ENCODE results near the gene FXR1. TPM values are rescaled to one million over a fixed set of nuclear protein-coding genes. Genes with fewer than 3 reads are reported as not detected.
"Not testable (repeated sequence)": the region's sequence is repeated elsewhere in the genome, so short reads cannot be mapped to it uniquely, and the experiment has no call there.

FXR1 gene
- polyA plus RNA-seq, 4 donors, result 174 to 261 (median 213) TPM

DNA sequence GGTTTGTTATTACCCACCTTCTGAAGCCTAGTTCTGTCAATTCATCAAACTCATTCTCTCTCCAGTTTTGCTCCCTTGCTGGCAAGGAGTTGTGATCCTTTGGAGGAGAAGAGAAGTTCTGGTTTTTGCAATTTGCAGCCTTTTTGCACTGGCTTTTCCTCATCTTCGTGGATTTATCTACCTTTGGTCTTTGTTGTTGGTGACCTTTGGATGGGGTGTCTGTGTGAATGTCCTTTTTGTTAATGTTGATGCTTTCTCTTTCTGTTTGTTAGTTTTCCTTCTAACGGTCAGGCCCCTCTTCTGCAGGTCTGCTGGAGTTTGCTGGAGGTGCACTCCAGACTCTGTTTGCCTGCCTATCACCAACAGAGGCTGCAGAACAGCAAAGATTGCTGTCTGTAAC, 91.0 kb downstream of the FXR1 start:
- not testable (repeated sequence) for DNase-seq (ENCODE audit: low read depth in 4 of 4, low spot score in 2 of 4)

DNA sequence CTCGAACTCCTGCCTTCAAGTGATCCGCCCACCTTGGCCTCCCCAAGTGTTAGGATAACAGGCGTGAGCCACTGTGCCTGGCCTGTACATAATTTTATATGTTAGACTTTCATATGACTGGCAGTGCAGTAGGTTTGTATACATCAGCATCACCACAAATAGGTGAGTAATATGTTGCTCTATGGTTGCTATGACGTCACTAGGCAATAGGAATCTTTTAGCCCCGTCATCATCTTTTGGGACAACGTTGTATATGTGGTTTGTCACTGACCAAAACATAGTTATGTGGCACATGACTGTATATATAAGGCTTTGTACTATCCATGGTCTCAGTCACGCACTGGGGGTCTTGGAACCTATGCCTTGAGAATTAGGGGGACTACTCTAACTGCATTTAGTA, 94.1 kb downstream of the FXR1 start:
- DNase-seq (ENCODE audit: low read depth in 4 of 4, low spot score in 2 of 4), result no peak

DNA sequence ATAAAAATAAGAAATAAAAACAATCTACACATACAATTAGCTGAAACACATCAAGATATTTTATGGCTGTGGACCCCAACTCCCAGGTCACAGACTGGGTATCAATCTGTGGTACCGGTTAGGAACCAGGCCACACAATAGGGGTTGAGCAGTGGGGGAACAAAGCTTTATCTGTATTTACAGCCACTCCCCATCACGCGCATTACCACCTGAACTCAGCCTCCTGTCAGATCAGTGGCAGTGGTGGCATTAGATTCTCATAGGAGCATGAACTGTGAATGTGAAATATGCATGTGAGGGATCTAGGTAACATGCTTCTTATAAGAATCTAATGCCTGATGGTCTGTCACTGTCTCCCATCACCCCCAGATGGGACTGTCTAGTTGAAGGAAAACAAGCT, 94.8 kb downstream of the FXR1 start:
- DNase-seq (ENCODE audit: low read depth in 4 of 4, low spot score in 2 of 4), result no peak

DNA sequence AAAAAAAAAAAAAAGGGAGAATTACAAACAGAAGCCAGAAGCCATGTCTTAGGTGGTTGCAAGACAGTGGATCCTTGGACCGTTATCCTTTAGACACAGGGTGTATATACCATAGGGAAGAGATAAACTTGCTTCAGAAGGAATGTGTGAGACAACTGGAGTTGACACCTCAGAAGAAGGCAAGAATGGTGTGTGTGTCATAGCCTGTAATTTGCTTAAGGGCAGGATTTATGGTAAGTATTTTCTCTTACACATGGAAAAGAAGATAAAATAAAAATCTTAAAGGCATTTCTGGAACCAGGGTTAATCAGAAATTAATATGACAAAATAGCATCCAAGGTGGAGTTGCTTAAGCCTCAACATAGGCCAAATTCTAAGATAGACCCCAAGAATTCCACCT, 96.3 kb downstream of the FXR1 start:
- no peak for DNase-seq (ENCODE audit: low read depth in 4 of 4, low spot score in 2 of 4)

DNA sequence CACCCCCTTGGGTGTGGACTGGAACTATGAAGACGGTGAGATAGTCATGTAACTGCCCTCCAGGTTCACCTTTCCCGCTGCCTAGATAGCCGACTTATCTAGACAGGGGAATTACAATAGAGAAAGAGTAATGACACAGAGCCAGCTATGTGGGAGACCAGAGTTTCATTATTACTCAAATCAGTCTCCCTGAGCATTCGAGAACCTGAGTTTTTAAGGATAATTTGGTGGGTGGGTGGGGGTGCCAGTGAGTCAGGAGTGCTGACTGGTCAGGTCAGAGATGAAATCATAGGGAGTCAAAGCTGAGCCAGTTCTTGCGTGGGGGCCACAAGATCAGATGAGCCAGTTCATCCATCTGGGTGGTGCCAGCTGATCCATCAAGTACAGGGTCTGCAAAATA, 96.8 kb downstream of the FXR1 start:
- no peak for DNase-seq (ENCODE audit: low read depth in 4 of 4, low spot score in 2 of 4)

DNA sequence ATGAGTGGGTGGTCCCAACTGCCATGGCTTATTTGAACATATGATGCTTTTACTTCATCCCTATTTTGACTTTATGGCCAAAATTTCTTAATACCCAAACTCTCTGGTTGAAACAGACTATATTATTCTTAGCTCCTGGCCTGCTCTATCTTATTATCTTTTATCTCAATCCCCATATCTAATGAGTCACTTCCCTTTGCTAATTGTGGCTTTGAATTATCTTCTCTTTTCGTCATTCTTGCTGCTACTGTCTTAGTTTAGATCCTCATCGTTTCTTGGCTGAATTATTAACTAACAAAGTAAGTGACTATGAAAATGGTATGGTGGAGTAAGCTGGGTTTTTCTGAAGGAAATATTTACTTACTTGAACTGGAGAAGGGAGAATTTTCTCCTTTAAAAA, 105.2 kb downstream of the FXR1 start:
- no peak for DNase-seq (ENCODE audit: low read depth in 4 of 4, low spot score in 2 of 4)

DNA sequence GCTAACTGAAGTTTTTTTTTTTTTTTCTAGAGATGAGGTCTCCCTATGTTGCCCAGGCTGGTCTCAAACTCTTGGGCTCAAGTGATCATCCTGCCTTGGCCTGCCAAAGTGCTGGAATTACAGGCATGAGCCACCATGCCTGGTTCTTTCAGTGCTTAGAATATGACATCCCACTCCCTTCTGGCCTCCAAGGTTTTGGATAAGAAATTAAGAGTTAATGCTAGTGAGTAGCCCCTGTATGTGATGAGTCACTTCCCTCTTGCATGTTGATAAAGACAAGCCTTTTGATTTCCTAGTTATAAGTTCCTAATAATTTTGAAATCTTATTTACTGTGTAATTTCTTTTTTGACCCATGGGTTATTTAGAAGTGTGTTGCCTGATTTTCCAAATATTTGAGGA, 112.7 kb downstream of the FXR1 start:
- DNase-seq (ENCODE audit: low read depth in 4 of 4, low spot score in 2 of 4), result no peak

DNA sequence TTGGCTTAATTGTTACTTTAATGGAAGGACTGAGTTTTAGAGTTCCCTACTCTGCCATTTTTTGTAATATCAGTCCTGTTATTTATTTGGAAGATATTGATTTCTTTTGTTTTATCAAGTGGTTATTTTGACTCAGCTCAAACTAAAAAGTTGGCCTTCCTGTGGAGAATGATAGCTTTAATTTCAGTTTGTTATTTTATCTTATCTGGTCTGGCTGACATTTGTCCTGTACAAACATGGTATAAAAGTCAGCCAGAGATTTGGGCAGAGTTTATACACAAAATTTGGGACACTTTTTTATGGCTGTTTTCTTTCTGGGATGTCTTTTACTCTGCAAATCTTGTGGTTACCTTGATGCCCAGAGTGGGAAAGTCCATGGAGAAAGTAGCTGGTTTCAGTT, 118.5 kb downstream of the FXR1 start:
- no peak for DNase-seq (ENCODE audit: low read depth in 4 of 4, low spot score in 2 of 4)

Other genes with a start within 250 kb of the FXR1 start
- 1 to 10 TPM; 3.4 to 9.2 (median 5.1) TPM for gene CCDC39, start 233.2 kb upstream of the FXR1 start, polyA plus RNA-seq (ENCODE audit: insufficient read length in 4 of 4)
- gene DNAJC19, start 77.1 kb downstream of the FXR1 start, polyA plus RNA-seq (ENCODE audit: insufficient read length in 4 of 4), result 10 to 100 TPM; 69.8 to 82.0 (median 75.9) TPM

Data from left renal cortex interstitium (tissue), 4 donors.